CD4-positive, alpha-beta T cell treated with Interleukin-15 for 1 hour (primary cell): ENCODE measurements around the gene ABT1.
"Not testable (repeated sequence)": the region's sequence is repeated elsewhere in the genome, so short reads cannot be mapped to it uniquely, and the experiment has no call there.

Experiments used
- DNase-seq: peaks from one replicate; pipeline ENCODE4 v3.0.0-alpha.2; 2020

Gene ABT1

GRCh38 chr6:26596579-26597388, at the start of gene ABT1:
Gene ABT1, plus strand, starts transcription at chr6:26596953. Its CDS starts 30 bp downstream, at chr6:26596983.
- DNase-seq: peak; percentile 96

DNA sequence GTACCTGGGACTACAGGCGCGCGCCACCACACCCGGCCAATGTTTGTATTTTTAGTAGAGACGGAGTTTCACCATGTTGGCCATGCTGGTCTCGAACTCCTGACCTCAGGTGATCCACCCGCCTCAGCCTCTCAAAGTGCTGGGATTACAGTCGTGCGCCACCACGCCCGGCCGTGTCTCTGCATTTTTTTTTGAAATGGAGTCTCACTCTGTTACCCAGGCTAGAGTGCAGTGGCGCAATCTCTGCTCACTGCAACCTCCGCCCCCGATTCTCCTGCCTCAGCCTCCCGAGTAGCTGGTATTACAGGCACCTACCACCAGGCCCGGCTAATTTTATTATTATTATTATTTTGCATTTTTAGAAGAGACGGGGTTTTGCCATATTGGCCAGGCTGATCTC, 49.4 kb upstream of the ABT1 start:
- DNase-seq: not testable (repeated sequence)

GRCh38 chr6:26550250-26550993, 46.3 kb upstream of the ABT1 start:
- DNase-seq: no peak

- DNase-seq: no peak
These were observed 44.5 kb upstream of the ABT1 start for GRCh38 chr6:26552205-26552604.

GRCh38 chr6:26552640-26553188, 44.0 kb upstream of the ABT1 start:
- DNase-seq: no peak

DNA sequence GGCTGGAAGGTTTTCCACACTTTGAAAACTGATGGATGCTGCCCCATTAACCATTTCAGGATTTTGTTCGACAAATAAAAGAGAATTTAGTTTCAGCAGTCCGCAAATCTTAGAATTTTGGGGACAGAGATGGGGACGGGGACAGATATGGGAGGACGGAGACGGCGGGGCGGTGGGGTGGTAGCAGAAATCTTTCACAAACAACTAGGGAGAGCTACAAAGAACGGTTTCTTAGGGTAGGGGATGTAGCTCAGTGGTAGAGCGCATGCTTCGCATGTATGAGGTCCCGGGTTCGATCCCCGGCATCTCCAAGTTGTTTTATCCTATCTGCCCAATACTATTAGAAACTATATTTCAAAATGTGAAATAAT, 43.5 kb upstream of the ABT1 start:
- peak; percentile 79 for DNase-seq

GRCh38 chr6:26553635-26554446, 42.9 kb upstream of the ABT1 start:
- peak; percentile 77 for DNase-seq

GRCh38 chr6:26554447-26554696, 42.4 kb upstream of the ABT1 start:
- no peak for DNase-seq

- DNase-seq: peak; percentile 66
These were observed 41.9 kb upstream of the ABT1 start for GRCh38 chr6:26554697-26555504.

- DNase-seq: no peak
These were observed 41.1 kb upstream of the ABT1 start for GRCh38 chr6:26555505-26556262.

DNA sequence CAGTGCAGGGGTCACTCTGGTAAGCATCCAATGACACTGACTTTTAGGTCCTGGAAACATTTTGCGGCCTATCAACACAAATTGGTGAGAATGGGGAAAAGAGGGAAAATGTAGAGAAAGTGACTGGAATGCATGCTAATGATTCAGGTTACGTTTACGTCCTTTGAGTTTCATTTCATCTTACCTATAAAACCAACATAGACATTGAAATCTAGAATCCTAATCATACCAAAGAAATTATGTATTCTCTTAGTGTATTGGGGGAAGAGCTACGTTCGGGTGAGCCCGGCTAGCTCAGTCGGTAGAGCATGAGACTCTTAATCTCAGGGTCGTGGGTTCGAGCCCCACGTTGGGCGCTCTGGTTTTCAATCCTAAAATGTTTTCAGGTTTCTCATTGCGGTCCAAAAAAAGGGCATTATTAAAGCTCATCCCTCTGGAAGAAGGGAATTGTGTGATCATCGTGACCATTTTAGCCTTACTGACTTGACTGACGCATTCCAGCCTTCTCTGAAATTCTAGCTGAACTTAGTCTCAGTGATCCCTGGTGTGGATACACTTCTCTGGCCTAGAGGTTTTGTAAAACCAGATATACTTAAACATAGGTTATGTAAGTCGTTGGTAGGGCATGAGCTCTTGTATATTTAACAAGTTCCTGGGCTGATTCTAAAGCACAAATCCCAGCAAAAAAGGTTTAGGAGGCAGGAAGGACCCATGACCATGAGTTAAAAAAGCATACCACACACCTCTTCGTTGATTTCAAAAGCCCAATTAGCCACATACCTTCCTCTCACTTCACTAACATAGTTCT, 40.3 kb upstream of the ABT1 start:
- no peak for DNase-seq

GRCh38 chr6:26561533-26562466, 35.0 kb upstream of the ABT1 start:
- no peak for DNase-seq

- no peak for DNase-seq
These were observed 33.3 kb upstream of the ABT1 start for GRCh38 chr6:26563488-26563887.

GRCh38 chr6:26568601-26569432, 27.9 kb upstream of the ABT1 start:
- DNase-seq: peak; percentile 96

GRCh38 chr6:26569433-26569764, 27.4 kb upstream of the ABT1 start:
- no peak for DNase-seq

DNA sequence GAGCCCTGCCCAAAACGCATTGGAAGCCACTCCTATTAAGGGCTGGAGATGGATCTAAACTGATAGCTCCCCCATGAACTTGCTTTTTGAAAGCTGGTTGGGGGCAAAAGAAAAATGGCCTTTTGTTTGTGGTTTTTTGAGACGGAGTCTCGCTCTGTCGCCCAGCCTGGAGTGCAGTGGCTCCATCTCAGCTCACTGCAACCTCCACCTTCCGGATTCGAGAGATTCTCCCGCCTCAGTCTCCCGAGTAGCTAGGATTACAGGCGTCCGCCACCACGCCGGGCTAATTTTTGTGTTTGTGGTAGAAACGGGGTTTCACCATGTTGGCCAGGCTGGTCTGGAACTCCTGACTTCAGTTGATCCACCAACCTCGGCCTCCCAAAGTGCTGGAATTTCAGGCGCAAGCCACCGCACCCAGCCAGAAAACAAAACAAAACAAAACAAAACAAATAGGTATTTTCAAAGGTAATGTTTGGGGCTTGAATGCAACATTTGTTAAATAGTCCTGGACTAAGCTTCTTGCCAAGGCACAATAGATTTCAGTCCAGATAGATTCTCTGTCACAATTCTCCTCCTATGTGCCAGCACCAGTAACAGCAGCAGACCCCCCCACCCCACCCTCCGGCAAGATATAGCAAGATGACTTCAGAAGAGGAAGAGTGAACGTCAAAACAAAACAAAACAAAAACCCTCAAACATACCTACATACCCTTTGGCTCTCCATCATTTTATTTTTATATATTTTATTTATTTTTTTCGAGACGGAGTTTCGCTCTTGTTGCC, 26.5 kb upstream of the ABT1 start:
- no peak for DNase-seq

DNA sequence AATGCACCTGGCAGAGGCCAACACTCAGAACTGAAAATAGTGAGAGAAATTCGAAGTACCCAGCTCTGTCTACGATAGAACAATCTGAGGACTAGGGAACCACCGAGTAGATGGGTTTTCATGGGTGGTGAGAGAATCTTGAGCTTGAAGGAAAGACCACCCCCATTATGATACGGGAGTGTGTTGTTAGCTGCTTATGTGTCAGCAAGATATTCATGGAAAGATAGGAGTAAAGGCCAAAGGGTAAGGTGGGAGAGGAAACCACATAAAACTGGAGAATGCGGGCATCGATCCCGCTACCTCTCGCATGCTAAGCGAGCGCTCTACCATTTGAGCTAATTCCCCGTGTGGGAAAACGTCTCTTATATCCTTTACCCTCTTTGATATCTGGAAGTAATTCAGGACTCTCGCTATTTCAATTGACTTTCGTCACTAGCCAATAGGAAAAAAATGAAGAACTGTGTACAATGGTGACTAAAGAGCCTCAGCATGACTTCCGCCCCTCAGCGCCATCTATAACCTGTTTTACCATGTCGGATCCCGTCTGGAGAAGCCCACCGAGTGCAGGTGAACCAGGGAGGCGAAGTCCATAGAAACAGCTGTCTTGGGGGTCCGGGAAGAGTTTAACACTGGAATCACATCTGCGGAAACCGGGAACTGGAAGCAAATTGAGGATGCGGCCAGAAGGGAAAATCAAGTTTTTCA, 25.0 kb upstream of the ABT1 start:
- peak; percentile 56 for DNase-seq
